Hepatocyte (in vitro differentiated cells): ENCODE measurements around the gene JARID2. TPM values are rescaled to one million over a fixed set of nuclear protein-coding genes. Genes with fewer than 3 reads are reported as not detected.
"Not testable (repeated sequence)": the region's sequence is repeated elsewhere in the genome, so short reads cannot be mapped to it uniquely, and the experiment has no call there.

ENCODE experiments used
- DNase-seq: peaks from one replicate; pipeline ENCODE4 v3.0.0-alpha.2; 2016; ENCODE audit warnings: low spot score
- H2AFZ ChIP-seq: fragments of 200-600 bp; sonication (generic); 2 replicates; pipeline ENCODE4 v1.6.0; 2016; ENCODE audit warnings: antibody characterized with exemption, mild to moderate bottlenecking
- H3K27ac ChIP-seq: fragments of 200-600 bp; sonication (generic); 2 replicates; pipeline ENCODE4 v1.5.1; 2016; ENCODE audit warnings: mild to moderate bottlenecking
- H3K27me3 ChIP-seq: fragments of 200-600 bp; sonication (generic); 2 replicates; pipeline ENCODE4 v1.6.1; 2016
- H3K36me3 ChIP-seq: fragments of 200-600 bp; sonication (generic); replicated peaks from 2 replicates; pipeline ENCODE4 v1.5.1; 2016; ENCODE audit warnings: low read depth; ENCODE audit not compliant: insufficient read depth
- H3K4me1 ChIP-seq: fragments of 200-600 bp; sonication (generic); 2 replicates; pipeline ENCODE4 v1.5.1; 2016; ENCODE audit warnings: mild to moderate bottlenecking, moderate library complexity; ENCODE audit not compliant: insufficient read depth
- H3K4me2 ChIP-seq: fragments of 200-600 bp; sonication (generic); 2 replicates; pipeline ENCODE4 v1.6.0; 2016
- H3K4me3 ChIP-seq: fragments of 200-600 bp; sonication (generic); 2 replicates; pipeline ENCODE4 v1.5.1; 2016; ENCODE audit warnings: mild to moderate bottlenecking
- H3K79me2 ChIP-seq: fragments of 200-600 bp; sonication (generic); 2 replicates; pipeline ENCODE4 v1.6.0; 2017; ENCODE audit warnings: mild to moderate bottlenecking
- H3K9me2 ChIP-seq: fragments of 200-600 bp; sonication (generic); replicated peaks from 2 replicates; pipeline ENCODE4 v1.6.0; 2017; ENCODE audit warnings: mild to moderate bottlenecking; ENCODE audit not compliant: insufficient read depth
- H3K9me3 ChIP-seq: fragments of 200-600 bp; sonication (generic); 2 replicates; pipeline ENCODE4 v1.5.1; 2016; ENCODE audit warnings: low read depth, mild to moderate bottlenecking
- H4K20me1 ChIP-seq: fragments of 200-600 bp; sonication (generic); 2 replicates; pipeline ENCODE4 v1.6.0; 2016; ENCODE audit warnings: mild to moderate bottlenecking; ENCODE audit not compliant: insufficient read depth, poor library complexity, severe bottlenecking
- EZH2 ChIP-seq: fragments of 200-600 bp; sonication (generic); IDR thresholded peaks from 2 replicates; pipeline ENCODE4 v1.6.1; 2016; ENCODE audit warnings: antibody characterized with exemption, mild to moderate bottlenecking, borderline replicate concordance
- EZH2phosphoT487 ChIP-seq: fragments of 200-600 bp; sonication (generic); IDR thresholded peaks from one replicate; pipeline ENCODE4 v1.6.1; 2018; ENCODE audit warnings: antibody characterized with exemption, mild to moderate bottlenecking, low read depth, moderate library complexity; ENCODE audit not compliant: unreplicated experiment, severe bottlenecking
- WGBS: methylation state at CpG from one replicate; pipeline ENCODE4 v1.1.6; 2016; ENCODE audit warnings: low lambda C conversion rate; ENCODE audit errors: missing lambda C conversion rate; 5-methylcytosine and 5-hydroxymethylcytosine counted together
- polyA plus RNA-seq: library from polyadenylated mRNA; unstranded; fragments of >200 nt; fragmentation: Nextera tagmentation; extraction: Ambion mirVana; gene quantifications from 2 replicates; pipeline ENCODE4 v1.2.1, GENCODE V29; 2016
- total RNA-seq: library from RNA; depleted of rRNA; stranded (reverse); fragments of >200 nt; gene quantifications from 2 replicates; pipeline ENCODE4 v1.2.3, GENCODE V29; 2014
- TF ChIP-seq, protein P1 (sequence below): fragments of 200-600 bp; sonication (generic); IDR thresholded peaks from 2 replicates; pipeline ENCODE4 v1.5.1; 2016; ENCODE audit warnings: antibody characterized with exemption, mild to moderate bottlenecking; ENCODE audit not compliant: poor library complexity

Gene JARID2
- total and polyA plus RNA-seq, 2 experiments from 2014 or later = 4.6 to 11.6 TPM

DNA sequence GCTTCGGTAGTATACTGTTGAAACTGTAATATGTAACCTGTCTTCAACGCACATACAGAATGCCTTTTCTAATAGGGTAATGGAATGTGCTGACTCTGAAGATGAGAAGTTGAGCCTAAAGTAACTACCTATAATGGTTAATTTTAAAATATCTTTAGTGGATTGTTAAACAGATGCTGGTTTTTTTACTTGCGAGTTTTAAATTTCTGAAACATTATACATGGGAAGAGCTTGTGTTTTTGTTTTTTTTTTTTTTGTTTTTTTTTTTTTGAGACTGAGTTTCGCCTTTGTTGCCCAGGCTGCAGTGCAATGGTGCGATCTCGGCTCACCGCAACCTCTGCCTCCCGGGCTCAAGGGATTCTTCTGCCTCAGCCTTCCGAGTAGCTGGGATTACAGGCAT is 166.9 kb downstream of the JARID2 start:
- peaks cover 41% of the 10 kb centered on the region for H3K79me2 ChIP-seq
- H3K4me2 ChIP-seq = no peak overlapping the region
- no peak overlapping the region for H3K27ac ChIP-seq
- DNase-seq = no peak
- H3K27me3 ChIP-seq = no peaks in the 10 kb centered on the region
- H3K9me3 ChIP-seq = no peaks in the 10 kb centered on the region
- TF ChIP-seq EZH2 (no peak), EZH2phosphoT487 (no peak)
- TF ChIP-seq, protein P1, sequence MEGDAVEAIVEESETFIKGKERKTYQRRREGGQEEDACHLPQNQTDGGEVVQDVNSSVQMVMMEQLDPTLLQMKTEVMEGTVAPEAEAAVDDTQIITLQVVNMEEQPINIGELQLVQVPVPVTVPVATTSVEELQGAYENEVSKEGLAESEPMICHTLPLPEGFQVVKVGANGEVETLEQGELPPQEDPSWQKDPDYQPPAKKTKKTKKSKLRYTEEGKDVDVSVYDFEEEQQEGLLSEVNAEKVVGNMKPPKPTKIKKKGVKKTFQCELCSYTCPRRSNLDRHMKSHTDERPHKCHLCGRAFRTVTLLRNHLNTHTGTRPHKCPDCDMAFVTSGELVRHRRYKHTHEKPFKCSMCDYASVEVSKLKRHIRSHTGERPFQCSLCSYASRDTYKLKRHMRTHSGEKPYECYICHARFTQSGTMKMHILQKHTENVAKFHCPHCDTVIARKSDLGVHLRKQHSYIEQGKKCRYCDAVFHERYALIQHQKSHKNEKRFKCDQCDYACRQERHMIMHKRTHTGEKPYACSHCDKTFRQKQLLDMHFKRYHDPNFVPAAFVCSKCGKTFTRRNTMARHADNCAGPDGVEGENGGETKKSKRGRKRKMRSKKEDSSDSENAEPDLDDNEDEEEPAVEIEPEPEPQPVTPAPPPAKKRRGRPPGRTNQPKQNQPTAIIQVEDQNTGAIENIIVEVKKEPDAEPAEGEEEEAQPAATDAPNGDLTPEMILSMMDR = no peak
- no peak overlapping the region for H3K4me3 ChIP-seq
- no peaks in the 10 kb centered on the region for H3K36me3 ChIP-seq
- peaks cover 29% of the 10 kb centered on the region for H3K4me1 ChIP-seq
- no peaks in the 10 kb centered on the region for H4K20me1 ChIP-seq
- 87% methylated on average over 8 of the region's 9 CpGs for WGBS
- H2AFZ ChIP-seq = no peak overlapping the region
- no peaks in the 10 kb centered on the region for H3K9me2 ChIP-seq

GRCh38 chr6:15413466-15414234 is 167.8 kb downstream of the JARID2 start:
- Histone ChIP-seq H3K4me3 (no peak overlapping the region), H3K9me3 (no peaks in the 10 kb centered on the region), H3K9me2 (no peaks in the 10 kb centered on the region), H3K4me2 (peak overlapping the region; percentile 3), H2AFZ (no peak overlapping the region), H3K4me1 (peaks cover 29% of the 10 kb centered on the region), H3K27ac (peak overlapping the region; percentile 14), H4K20me1 (no peaks in the 10 kb centered on the region), H3K79me2 (peaks cover 36% of the 10 kb centered on the region), H3K36me3 (no peaks in the 10 kb centered on the region), H3K27me3 (no peaks in the 10 kb centered on the region)
- TF ChIP-seq EZH2phosphoT487 = no peak
- no peak for DNase-seq
- WGBS = 41% methylated on average over 6 of the region's 6 CpGs

- H2AFZ ChIP-seq = no peak overlapping the region
- H3K27ac ChIP-seq = no peak overlapping the region
- H3K4me1 ChIP-seq = peaks cover 23% of the 10 kb centered on the region
- H3K27me3 ChIP-seq = no peaks in the 10 kb centered on the region
- no peaks in the 10 kb centered on the region for H3K36me3 ChIP-seq
- 73% methylated on average over 2 of the region's 2 CpGs for WGBS
- no peaks in the 10 kb centered on the region for H3K9me2 ChIP-seq
- no peak overlapping the region for H3K4me3 ChIP-seq
- no peak overlapping the region for H3K4me2 ChIP-seq
- H4K20me1 ChIP-seq = no peaks in the 10 kb centered on the region
- TF ChIP-seq EZH2 (no peak), EZH2phosphoT487 (no peak)
- TF ChIP-seq, protein P1 = no peak
- H3K79me2 ChIP-seq = peaks cover 37% of the 10 kb centered on the region
- H3K9me3 ChIP-seq = peaks cover 6% of the 10 kb centered on the region
- DNase-seq = no peak
Measured at GRCh38 chr6:15414235-15414612, 168.4 kb downstream of the JARID2 start.

GRCh38 chr6:15415622-15416021 is 169.8 kb downstream of the JARID2 start:
- H3K9me3 ChIP-seq = peaks cover 14% of the 10 kb centered on the region
- H4K20me1 ChIP-seq, DNase-seq, H3K27me3 ChIP-seq, H2AFZ ChIP-seq, H3K27ac ChIP-seq, H3K4me2 ChIP-seq, H3K36me3 ChIP-seq, H3K4me3 ChIP-seq, H3K9me2 ChIP-seq: not testable (repeated sequence)
- peaks cover 13% of the 10 kb centered on the region for H3K4me1 ChIP-seq
- peaks cover 47% of the 10 kb centered on the region for H3K79me2 ChIP-seq
- 100% methylated on average over 1 of the region's 30 CpGs for WGBS
